IPS-20b (cell line): ENCODE data around the gene CAST.
A peak's percentile ranks its signal among the peaks of the same experiment; 100 is the strongest.

ENCODE experiments used
- H3K27ac ChIP-seq: one replicate; pipeline ENCODE4 v1.5.1; 2013; ENCODE audit warnings: low read length
- H3K27me3 ChIP-seq: 2 replicates; pipeline ENCODE4 v1.6.1; 2013; ENCODE audit warnings: mild to moderate bottlenecking, low read length, inconsistent platforms; ENCODE audit not compliant: insufficient read depth
- H3K36me3 ChIP-seq: 2 replicates; pipeline ENCODE4 v1.6.1; 2013; ENCODE audit warnings: low read depth, mild to moderate bottlenecking, inconsistent platforms, low read length, moderate library complexity; ENCODE audit not compliant: insufficient read depth
- H3K4me1 ChIP-seq: 2 replicates; pipeline ENCODE4 v1.6.1; 2013; ENCODE audit warnings: mild to moderate bottlenecking, control low read depth, inconsistent platforms, low read length, moderate library complexity; ENCODE audit not compliant: insufficient read depth
- H3K4me3 ChIP-seq: 2 replicates; pipeline ENCODE4 v1.5.1; 2013; ENCODE audit warnings: mild to moderate bottlenecking, low read length, inconsistent platforms
- H3K9ac ChIP-seq: 2 replicates; pipeline ENCODE4 v1.6.1; 2013; ENCODE audit warnings: low read depth, mild to moderate bottlenecking, inconsistent platforms, low read length, moderate library complexity
- H3K9me3 ChIP-seq: 2 replicates; pipeline ENCODE4 v1.6.1; 2013; ENCODE audit warnings: mild to moderate bottlenecking, low read depth, low read length, inconsistent platforms; ENCODE audit not compliant: insufficient read depth

Gene CAST

DNA sequence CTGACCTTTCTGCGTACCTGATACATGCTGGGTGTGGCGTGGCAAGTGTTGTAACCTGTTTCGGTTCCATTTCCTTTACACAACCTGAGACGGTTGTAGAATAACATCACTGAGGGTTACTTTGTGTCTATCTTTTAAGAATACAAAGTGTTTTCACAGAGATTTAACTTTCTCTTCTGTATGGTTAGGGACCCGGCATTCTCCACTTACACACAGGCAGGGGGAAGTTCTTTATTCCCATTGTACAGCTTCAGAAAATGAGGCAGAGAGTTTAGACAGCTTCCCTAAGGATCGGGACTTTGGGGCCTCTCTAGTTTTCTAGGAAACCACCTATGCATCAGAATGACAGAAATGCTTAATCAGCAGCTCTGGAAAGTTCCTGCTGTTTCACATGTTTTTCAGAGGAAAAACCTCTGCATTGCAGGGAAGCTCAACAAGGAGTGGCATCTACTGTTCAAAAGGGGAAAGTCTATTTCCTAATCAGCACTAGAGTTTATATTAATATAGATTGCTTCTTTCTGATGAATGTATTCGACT, 41.3 kb downstream of the CAST start:
- no peaks in the 10 kb centered on the region for H3K36me3 ChIP-seq
- H3K9ac ChIP-seq, result peak overlapping the region; percentile 89; the same call in 1 of the 2 replicates
- no peak overlapping the region for H3K27ac ChIP-seq
- peaks cover 14% of the 10 kb centered on the region for H3K4me1 ChIP-seq
- no peaks in the 10 kb centered on the region for H3K9me3 ChIP-seq
- peak overlapping the region; percentile 84 for H3K4me3 ChIP-seq
- peaks cover 16% of the 10 kb centered on the region for H3K27me3 ChIP-seq

DNA sequence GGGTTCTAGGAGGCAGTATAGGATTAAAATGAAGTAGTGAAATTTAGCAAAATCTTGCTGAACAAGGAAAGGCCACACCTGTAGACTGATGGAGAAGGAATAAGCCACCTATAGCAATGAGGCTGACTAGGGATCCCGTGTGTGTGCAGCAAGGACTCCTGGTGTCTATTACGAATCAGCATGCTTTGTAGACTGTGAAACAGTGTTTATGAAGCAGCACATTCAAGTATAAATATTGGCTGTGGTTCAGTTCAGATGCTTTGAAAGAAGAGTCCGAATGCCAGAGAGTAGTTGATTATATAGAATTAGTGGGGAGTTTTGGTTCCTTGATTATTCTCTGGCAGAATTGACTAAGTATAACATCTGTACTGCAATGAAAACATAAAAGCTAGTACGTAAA, 41.8 kb downstream of the CAST start:
- Histone ChIP-seq H3K36me3 (no peaks in the 10 kb centered on the region), H3K4me1 (peaks cover 14% of the 10 kb centered on the region), H3K4me3 (peak overlapping the region; percentile 84; the same call in 1 of the 2 replicates), H3K27me3 (peaks cover 16% of the 10 kb centered on the region), H3K9ac (no peak overlapping the region), H3K9me3 (no peaks in the 10 kb centered on the region), H3K27ac (no peak overlapping the region)

DNA sequence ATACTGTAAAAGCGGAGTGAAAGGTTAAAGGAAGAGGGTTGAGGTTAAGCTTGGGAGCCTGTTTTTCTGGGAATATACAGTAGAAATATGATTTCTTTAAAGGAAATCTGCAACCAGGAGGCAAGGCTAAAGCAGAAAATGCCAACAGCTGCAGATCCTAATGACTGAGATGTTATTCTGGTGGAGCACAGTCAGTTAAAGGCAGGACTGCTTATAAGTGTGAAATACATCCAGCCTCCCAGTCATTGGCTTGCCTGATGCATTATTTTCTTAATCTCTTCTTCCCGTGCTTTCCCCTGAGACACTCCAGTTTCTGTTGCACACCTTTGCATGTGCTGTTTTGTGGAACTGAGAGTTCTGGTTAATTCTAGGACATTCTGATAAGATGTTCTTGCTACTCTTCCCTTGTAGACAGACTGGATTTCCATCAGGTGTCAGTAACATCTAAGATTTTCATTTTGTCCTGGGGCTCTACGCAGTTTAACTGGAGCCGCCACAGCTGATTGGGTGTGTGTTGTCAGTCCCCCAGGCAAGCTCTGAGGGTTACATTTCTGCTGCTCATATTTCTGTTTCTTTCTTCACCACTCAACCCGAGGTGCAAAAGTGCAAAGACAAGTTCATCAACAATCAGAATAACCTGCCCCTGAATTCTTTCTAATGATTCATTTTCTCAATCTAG, 44.4 kb downstream of the CAST start:
- H3K36me3 ChIP-seq, result no peaks in the 10 kb centered on the region
- H3K27me3 ChIP-seq, result peaks cover 16% of the 10 kb centered on the region
- no peak overlapping the region for H3K4me3 ChIP-seq
- no peaks in the 10 kb centered on the region for H3K9me3 ChIP-seq
- peaks cover 2% of the 10 kb centered on the region; the same call in 1 of the 2 replicates for H3K4me1 ChIP-seq
- no peak overlapping the region for H3K27ac ChIP-seq
- no peak overlapping the region for H3K9ac ChIP-seq

DNA sequence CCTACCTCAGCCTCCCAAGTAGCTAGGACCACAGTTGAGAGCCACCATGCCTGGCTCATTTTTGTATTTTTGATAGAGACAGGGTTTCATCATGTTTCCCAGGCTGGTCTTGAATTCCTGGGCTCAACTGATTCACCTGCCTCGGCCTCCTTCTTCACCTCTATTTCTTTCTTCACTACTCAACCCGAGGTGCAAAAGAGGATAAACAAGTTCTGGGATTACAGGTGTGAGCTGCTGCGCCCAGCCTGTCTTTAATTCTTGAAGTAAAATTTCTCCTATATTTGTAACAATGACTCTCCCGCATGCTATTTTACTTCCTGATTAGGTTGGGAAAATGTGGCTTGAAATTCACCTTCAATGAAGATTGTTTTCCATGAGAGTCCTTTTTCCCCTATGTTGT, 46.4 kb downstream of the CAST start:
- no peaks in the 10 kb centered on the region for H3K36me3 ChIP-seq
- no peak overlapping the region for H3K27ac ChIP-seq
- H3K27me3 ChIP-seq, result peaks cover 10% of the 10 kb centered on the region
- H3K9ac ChIP-seq, result no peak overlapping the region
- H3K9me3 ChIP-seq, result no peaks in the 10 kb centered on the region
- no peak overlapping the region for H3K4me3 ChIP-seq
- peaks cover 2% of the 10 kb centered on the region; the same call in 1 of the 2 replicates for H3K4me1 ChIP-seq

DNA sequence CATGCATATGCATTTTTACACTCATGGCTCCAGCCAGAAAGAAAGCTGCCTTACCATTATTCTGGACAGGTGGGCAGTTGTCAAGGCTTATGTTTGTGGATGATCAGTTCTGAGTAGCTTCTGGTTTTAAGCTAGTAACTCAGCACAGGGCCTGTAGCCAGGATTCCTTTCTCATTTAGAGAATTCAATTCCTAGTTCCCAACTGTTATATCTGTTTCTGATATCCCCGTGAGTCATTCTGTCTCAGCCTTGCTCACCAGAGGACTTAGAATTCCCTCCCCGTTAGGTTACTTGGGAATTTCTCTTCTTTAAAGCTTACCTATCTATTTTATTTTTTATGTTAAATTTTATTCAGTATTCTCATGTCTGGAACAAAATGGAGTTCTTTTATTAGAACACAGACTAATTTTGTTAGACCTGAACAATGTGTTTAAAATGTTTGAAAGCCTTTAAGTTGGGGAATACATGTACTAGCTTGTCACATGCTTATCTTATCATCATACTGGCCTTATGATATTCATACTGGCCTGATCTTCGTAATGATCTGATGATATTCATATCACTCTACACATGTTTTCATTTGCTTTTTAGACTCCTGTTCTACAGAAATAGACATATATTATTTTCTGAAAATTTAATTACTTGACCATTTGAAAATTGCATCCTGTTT, 47.1 kb downstream of the CAST start:
- H3K4me3 ChIP-seq, result no peak overlapping the region
- H3K9ac ChIP-seq, result no peak overlapping the region
- peaks cover 4% of the 10 kb centered on the region; the same call in 1 of the 2 replicates for H3K27me3 ChIP-seq
- H3K27ac ChIP-seq, result no peak overlapping the region
- H3K36me3 ChIP-seq, result no peaks in the 10 kb centered on the region
- no peaks in the 10 kb centered on the region for H3K4me1 ChIP-seq
- no peaks in the 10 kb centered on the region for H3K9me3 ChIP-seq

DNA sequence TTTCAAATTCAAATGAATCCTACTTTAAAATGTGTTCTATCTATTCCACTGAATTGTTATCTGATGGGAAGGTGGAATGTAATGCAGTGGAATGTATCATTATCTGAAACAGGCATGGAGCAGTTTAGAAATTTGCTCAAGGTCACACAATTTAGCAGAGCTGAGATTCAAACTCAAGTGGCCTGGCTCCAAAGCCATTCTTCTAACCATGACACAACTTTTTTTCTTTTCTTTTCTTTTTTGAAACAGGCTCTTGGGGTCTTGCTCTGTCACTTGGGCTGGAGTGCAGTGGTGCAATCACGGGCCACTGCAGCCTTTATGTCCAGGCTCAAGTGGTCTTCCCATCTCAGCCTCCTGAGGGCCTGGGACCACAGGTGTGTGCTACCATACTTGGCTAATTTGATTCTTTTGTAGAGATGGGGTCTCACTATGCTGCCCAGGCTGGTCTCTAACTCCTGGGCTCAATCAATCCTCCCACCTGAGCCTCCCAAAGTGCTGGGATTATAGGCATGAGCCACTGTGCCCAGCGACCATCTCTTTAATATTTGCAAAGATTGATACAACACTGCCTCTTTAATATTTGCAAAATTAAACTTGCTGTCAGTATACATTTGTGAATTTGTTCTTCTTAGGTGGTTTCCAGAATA, 50.0 kb downstream of the CAST start:
- Histone ChIP-seq H3K27ac (no peak overlapping the region), H3K9me3 (no peaks in the 10 kb centered on the region), H3K36me3 (no peaks in the 10 kb centered on the region), H3K9ac (no peak overlapping the region), H3K4me3 (no peak overlapping the region), H3K27me3 (no peaks in the 10 kb centered on the region), H3K4me1 (peaks cover 4% of the 10 kb centered on the region; the same call in 1 of the 2 replicates)

DNA sequence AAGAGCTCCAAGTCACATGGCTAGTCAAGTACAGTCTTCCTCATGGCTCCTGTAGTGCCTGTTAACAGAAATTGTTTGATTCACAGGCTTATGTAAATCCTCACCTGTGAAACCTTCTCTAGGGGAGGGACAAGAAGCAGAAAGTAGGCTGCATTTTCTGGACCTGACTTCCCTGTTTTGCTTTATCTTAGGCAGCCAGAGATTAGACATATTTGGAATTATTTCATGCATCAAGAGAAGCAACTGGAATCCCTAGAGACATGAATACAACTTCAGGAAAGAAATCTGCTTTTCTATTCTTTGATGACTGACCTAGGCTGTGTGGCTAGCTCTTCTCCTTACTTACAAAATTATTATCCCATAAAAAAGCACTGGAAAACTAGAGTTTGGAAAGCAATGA, 52.3 kb downstream of the CAST start:
- H3K36me3 ChIP-seq, result no peaks in the 10 kb centered on the region
- no peak overlapping the region for H3K27ac ChIP-seq
- no peak overlapping the region for H3K9ac ChIP-seq
- no peaks in the 10 kb centered on the region for H3K9me3 ChIP-seq
- H3K27me3 ChIP-seq, result no peaks in the 10 kb centered on the region
- no peak overlapping the region for H3K4me3 ChIP-seq
- peaks cover 4% of the 10 kb centered on the region; the same call in 1 of the 2 replicates for H3K4me1 ChIP-seq

DNA sequence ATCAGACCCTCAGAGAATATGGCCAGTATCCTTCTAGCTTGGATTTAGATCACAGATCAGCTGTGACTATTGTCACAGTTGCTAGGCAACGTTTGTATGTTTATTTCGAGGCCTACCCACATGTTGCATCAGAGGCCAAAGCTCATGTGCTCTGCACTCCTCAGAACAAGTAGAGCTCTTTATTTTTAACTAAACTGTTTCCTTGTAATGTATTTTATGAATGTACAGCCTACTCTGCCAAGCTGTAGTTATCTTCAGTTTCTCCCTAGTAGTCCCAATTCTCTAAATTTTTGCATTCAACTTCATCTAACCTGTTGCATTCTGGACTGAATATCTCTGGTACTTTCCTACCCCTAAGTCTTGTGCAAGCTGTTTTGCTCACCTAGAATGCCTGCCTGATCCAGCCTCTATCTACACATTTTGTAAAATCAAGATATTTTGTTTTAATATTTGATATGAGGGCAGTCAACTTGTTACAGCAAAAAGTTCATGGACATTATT, 52.8 kb downstream of the CAST start:
- Histone ChIP-seq H3K27ac (no peak overlapping the region), H3K9ac (no peak overlapping the region), H3K4me3 (no peak overlapping the region), H3K36me3 (no peaks in the 10 kb centered on the region), H3K9me3 (no peaks in the 10 kb centered on the region), H3K4me1 (peaks cover 4% of the 10 kb centered on the region; the same call in 1 of the 2 replicates), H3K27me3 (no peaks in the 10 kb centered on the region)

DNA sequence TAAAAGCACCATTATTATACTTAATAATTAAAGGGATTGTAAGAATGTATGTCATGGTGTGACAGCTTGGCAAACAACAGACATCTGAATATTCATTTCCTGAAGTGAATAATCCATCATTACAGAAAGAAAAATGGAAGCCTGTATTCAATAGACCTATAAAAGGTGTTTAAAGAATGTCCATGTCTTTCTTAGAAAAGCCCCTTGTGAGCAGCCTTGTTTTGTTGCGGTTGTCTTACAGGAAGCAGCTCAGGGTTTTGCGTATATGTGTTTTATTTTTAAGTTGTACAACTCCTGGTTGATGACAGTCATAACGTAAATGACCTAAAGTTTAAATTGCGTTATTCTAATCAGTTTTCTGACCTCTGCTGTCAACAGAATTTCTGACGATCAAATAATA, 53.8 kb downstream of the CAST start:
- Histone ChIP-seq H3K27me3 (no peaks in the 10 kb centered on the region), H3K4me3 (no peak overlapping the region), H3K36me3 (no peaks in the 10 kb centered on the region), H3K9me3 (no peaks in the 10 kb centered on the region), H3K27ac (no peak overlapping the region), H3K9ac (no peak overlapping the region), H3K4me1 (peaks cover 4% of the 10 kb centered on the region; the same call in 1 of the 2 replicates)

DNA sequence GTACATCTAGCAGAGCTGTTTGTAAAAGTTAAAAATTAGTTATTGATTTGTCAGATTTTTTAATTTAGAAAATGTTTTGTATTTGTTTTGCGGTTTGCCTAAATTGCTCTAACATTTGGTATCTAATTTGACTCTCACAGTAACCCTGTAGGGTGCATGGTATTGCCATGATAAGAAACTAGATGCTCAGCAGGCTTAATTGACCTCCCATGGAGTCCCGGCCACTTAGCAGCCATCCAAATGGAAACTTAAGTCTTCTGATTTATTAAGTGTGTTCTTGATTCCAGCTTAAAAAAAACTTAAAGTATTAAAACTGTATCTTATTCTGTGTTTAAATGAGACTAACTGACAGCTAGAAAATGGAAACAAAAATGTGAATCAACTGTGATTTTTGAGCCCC, 54.5 kb downstream of the CAST start:
- Histone ChIP-seq H3K9me3 (no peaks in the 10 kb centered on the region), H3K27me3 (no peaks in the 10 kb centered on the region), H3K36me3 (no peaks in the 10 kb centered on the region), H3K27ac (no peak overlapping the region), H3K9ac (no peak overlapping the region), H3K4me3 (no peak overlapping the region), H3K4me1 (peaks cover 4% of the 10 kb centered on the region; the same call in 1 of the 2 replicates)

DNA sequence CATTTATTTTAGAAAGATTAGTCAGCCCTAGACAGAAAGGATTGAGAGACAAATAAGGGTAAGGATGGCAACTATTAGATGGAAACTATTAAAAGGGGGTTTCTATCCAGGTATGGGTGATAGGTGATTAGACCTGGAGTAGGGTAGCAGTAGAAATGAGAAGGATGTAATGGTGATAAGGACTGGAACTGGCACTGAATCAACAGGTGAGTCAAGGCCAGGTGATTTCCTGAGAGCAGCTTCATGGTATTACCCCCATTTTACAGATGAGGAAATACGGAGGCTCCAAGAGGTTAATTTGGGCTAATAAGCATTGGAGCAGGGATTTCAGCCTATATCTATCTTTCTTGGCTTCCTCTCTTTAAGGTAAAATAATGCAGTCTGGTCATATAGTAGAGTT, 55.7 kb downstream of the CAST start:
- Histone ChIP-seq H3K4me3 (no peak overlapping the region), H3K9ac (no peak overlapping the region), H3K36me3 (no peaks in the 10 kb centered on the region), H3K4me1 (peaks cover 4% of the 10 kb centered on the region; the same call in 1 of the 2 replicates), H3K27ac (no peak overlapping the region), H3K9me3 (no peaks in the 10 kb centered on the region), H3K27me3 (no peaks in the 10 kb centered on the region)
